ENCODE data around the gene ADAM15.

ADAM15 gene

DNA sequence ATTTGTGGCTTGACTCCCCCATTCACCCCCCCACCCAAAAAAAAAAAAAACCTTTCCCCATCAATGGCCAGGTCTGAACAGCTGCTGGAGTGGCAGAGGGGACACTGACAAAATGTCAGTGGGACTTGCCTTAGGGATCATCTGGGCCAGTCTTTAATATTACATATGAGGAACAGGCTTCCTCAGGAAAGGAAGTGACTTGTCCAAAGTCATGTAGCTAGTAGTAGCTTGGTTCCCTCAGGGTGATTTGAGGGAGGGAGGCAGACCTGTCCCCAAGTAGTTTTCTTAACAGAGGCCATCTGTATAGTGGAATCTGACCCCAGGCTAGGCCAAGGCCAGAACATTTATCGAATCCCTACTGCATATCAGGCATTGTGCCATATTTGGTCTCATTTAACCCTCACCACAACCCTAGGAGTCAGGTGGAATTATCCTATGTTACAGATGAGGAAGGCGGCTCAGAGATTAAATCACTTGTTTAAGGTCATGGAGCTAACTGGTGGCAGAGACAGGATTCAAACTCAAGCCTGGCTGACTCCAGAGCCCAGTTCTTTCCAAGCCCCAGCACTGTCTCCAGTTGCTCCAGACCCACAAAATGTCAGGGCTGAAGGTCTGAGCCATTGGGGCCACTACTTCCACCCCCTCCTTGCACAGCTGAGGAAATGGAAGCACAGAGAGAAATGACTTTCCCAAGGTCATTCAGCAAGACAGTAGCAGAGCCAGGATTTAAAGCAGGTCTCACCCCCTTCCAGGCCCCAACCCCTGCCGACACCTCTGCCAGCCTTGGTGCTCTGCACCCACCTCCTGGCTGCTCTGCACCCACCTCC is 38.1 kb upstream of the ADAM15 start:
- peak in 1 of 2 experiments; percentile 15 for DNase-seq

DNA sequence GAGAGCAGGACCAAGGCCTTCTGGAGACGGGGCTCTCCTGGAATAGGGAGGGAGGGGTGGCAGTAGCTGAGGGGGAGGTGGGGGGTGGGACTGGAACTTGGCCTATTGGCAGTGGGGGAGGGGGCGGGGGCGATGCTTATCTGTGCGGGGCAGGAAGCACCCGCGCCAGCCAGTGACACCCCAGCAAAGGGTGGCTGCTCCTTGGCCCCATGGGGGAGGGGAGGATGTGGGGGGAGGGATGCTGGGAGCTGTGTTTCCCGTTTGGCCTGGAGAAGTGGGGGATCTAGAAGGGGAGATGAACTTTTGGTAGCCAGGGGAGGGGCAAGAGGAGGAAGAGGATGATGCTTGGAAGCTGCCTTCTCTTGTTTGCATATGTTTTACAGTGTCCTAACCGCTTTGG is 37.5 kb upstream of the ADAM15 start:
- DNase-seq = peak in 1 of 2 experiments; percentile 25

DNA sequence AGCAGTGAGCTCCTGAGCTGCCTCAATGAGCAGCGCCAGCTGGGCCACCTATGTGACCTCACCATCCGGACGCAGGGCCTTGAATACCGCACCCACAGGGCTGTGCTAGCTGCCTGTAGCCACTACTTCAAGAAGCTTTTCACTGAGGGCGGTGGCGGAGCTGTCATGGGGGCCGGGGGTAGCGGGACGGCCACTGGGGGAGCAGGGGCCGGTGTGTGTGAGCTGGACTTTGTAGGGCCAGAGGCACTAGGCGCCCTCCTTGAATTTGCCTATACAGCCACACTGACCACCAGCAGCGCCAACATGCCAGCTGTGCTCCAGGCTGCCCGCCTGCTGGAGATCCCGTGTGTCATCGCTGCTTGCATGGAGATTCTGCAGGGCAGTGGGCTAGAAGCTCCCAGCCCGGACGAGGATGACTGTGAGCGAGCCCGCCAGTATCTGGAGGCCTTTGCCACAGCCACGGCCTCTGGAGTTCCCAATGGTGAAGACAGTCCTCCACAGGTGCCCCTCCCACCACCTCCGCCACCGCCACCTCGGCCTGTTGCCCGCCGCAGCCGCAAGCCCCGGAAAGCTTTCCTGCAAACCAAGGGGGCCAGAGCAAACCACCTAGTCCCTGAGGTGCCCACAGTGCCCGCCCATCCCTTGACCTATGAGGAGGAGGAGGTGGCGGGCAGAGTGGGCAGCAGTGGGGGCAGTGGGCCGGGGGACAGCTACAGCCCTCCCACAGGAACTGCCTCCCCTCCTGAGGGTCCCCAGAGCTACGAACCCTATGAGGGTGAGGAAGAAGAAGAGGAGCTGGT is 36.2 kb upstream of the ADAM15 start:
- no peak for DNase-seq

- peak in 1 of 2 experiments; percentile 12 for DNase-seq
Observed at GRCh38 chr1:155015527-155016230, 35.4 kb upstream of the ADAM15 start.

DNA sequence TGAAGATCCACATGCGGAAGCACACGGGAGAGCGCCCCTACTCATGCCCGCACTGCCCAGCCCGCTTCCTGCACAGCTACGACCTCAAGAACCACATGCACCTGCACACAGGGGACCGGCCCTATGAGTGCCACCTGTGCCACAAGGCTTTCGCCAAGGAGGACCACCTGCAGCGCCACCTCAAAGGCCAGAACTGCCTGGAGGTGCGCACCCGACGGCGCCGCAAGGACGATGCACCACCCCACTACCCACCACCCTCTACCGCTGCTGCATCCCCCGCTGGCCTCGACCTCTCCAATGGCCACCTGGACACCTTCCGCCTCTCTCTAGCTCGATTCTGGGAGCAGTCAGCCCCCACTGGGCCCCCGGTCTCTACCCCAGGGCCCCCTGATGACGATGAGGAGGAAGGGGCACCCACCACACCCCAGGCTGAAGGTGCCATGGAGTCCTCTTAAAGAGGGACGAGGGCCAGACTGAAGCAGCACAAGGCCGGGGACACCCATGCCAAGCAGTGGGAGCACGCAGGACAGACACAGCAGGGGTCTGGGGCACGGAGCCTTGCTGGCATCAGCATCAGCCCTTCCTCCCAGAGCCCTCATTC is 34.8 kb upstream of the ADAM15 start:
- peak in 1 of 2 experiments; percentile 28 for DNase-seq

GRCh38 chr1:155017041-155017945 is 33.8 kb upstream of the ADAM15 start:
- peak; percentile 92 to 94 for DNase-seq

GRCh38 chr1:155017946-155018316 is 33.2 kb upstream of the ADAM15 start:
- peak in 1 of 2 experiments; percentile 16 for DNase-seq

DNA sequence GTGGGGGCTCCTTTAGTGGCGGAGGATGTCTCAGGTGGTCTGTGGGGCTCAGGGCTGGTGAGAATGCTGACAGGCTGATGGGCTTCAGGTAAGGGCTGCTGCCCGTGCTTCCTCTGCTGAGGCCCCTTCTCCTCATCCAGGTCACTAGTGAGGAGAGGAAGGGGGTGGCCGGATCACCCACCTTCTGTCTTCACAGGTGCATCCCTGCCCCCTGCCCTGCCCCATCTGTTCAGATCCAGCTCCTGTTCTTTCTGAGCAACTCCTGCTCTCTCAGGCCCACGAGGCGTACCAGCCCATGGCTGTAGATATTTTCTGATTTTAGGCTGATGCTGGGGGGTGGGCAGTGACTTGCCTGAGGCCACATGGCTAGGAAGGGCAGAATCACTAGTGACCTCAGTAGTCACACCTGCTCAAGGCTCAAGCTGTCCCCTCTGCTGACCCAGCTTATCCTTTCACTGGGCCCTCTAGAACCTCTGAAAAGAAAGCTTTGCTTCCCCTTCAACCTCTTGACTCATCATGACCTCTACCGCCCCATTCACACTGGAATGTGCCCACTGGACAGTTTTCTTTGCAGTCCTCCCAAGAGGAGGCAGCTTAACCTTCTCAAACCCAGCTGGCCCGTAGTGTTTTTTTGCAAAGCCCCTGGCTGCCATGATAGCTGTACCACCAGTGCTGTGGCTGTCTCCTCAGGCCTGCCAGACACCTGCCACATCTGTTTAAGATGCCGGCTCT is 32.3 kb upstream of the ADAM15 start:
- DNase-seq = no peak

DNA sequence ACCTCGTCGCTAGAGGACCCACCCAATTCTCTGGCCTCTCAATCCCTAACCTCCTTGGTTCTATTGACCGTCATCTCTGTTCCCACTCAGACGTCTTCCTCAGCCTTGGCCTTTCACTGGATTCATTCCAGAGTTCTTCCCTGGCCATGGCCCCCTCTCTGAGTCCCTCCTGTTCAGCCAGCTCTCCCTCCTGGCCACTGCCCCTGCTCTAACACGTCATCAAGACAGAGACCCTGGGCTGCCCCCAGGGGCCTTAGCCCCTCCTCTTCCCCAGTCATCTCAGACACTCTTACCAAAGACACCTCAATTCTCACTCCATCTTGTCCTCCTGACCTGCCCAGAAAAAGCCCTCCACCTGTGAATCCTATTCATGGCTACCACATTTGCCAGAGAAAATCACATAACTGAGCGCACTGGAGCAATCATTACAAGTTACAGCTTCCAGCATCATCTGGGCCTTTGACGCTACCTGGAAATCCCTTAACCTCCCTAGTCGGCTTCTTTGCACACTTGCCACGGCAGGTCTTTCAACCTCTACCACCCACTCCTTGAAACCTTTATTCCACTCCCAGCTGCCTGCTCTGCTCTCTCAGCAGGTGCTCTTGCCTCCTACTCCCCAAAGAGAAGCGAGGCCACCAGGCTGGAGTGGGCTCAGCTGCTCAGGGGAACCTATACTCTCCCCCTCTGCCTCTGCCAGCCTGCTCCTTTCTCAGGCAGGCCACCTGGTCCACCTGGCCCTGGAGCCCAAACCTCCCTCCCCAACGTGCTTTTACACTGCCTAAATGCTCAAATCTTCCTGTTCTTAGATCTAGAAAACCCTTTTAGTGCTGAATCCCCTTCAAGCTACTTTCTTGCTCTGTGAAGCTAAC is 31.5 kb upstream of the ADAM15 start:
- DNase-seq = no peak

- no peak for DNase-seq
Observed at GRCh38 chr1:155022136-155022926, 28.8 kb upstream of the ADAM15 start.

GRCh38 chr1:155022927-155023236 is 28.2 kb upstream of the ADAM15 start:
- no peak for DNase-seq

- no peak for DNase-seq
Observed at GRCh38 chr1:155023627-155024026, 27.5 kb upstream of the ADAM15 start.

DNA sequence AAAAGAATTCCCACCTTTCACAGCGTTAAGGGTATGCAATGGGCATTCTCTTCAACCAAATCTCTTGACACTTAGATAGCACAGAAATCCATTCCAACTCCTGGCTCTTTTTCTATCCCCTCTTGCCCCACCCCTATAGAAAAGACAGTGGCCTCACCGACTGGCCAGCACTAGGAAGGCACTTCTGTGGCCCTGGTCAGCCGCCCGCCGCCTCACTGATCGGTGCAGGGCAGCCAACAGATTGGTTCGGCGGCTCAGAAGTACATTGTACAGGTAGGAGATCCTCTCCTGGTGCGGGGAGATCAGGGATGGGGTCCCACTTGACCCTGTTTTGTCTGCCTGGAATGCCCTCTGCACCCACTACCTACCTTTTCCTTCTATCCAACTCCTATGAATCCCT is 26.8 kb upstream of the ADAM15 start:
- DNase-seq = no peak

- DNase-seq = no peak
Observed at GRCh38 chr1:155026154-155026553, 25.0 kb upstream of the ADAM15 start.

- no peak for DNase-seq
Observed at GRCh38 chr1:155026588-155026987, 24.5 kb upstream of the ADAM15 start.

DNA sequence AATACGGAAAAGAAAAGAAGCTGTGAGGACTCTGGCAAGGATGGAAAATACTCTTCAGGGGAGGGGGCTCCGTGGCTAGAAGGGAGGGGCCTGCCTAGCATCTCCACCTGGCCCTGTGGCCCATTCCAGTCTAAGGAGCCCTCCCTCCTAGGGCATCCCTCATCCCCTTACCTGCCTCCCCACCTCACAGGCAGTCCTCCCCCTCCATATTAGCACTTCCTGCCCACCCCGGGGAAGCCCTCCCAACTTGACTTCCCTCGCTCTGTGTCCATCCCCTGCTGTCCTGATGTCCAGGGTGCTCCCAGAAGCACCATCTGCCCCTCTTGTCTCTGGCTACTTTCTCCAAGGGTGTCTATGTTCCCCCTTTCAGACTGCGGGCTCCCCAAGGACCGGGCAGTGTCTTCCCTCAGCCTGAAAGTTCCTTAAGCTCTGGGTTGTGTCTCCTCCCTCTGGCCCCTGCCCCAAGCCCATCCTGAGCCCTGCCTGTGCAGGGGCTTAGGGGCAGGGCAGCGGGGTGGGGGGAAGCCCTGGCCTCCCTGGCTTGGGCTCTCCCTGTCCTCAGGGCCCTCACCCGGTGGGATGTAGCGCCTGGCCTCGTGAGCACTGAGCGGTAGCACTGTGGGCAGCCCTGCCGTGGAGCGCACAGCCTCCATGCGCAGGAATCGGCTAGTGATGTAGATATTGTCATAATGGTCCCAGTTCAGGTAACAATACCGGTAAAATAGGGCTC is 21.4 kb upstream of the ADAM15 start:
- DNase-seq = no peak

DNA sequence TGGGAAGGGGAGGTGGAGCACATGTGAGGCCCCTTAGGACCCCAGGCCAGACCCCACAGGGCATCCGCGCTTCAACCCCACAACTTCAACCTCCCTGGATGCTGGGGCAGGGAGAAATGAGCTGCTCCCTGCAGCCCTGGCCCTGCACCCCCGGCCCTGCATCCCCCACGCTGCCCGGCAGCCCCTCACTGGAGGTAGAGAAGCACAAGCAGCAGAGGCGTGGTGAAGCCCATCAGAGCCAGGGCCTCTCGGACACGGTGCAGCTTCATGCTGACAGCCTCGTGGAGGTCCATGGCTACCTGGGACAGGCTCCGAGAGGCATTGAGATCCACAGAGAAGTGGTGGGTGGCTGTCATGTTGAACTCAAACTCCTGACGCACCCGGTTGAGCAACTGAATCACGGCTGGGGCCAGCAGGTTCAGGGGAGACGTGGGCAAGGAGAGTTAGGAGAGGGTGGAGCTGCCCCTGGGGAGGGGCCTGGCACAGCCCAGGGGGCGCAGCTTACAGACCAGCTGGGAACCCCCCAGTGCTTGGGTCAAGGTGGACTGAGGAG is 20.8 kb upstream of the ADAM15 start:
- DNase-seq = no peak

DNA sequence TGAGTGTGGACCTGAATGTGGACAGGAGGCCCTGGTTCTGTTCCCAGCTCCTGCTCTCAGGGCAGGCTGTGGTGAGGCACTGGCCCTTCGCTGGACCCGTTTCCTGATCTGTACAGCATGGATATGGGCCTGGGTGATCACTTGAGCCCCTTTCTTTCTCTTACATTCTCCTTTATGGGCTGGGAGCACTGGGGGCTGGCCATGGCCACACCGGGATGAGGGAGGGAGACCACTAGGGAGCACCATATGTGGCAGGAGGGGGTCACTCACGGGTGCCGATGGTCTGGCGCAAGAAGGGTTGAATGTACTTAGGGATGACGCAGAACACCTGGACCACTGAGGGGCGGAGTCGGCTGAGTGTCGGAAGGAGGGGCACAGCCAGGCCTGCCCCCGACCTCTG is 20.2 kb upstream of the ADAM15 start:
- DNase-seq = no peak

GRCh38 chr1:155032886-155033285 is 18.2 kb upstream of the ADAM15 start:
- no peak for DNase-seq

All from activated CD4-positive, alpha-beta T cell treated with anti-CD3 and anti-CD28 coated beads, Interleukin-2, amount 50 U/mL, for 48 hours (primary cell).